ENCODE results near the gene OR8A1. TPM values are rescaled to one million over a fixed set of nuclear protein-coding genes. Genes with fewer than 3 reads are reported as not detected.

The OR8A1 gene
- total and polyA plus RNA-seq, 4 donors: not detected

DNA sequence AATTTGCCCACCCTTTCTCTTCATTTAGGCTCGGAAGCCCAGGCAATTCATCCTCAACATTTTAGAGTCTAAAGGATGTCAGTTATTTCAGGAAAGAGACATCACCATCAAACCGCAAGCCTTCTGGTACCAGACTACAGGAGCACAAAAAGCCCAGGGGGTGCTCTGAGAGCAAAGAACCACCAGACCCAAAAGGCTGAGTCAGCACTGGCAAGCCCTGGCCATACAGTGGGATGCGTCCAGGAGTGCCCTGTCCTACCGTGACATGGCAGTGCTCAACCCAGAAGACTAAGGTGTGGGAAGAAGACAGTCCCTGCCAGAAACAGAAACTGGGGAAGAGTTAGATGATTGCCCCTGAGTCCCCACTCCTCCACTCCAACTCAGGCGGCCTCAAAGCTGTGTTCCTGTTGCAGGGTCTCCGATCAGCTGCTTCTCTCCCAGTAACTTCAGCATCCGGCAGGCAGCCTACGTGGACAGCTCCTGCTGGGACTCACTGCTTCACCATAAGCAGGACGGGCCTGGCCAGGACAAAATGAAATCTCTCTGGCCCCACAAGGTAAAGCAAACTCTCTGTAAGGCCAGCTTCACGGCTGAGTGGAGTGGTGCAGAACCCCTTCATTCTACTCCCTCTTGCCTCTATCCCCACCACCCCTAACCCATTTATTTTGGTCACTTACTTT is 42.9 kb downstream of the OR8A1 start:
- 70% methylated on average over 10 of the region's 10 CpGs for WGBS
- Histone ChIP-seq H3K9ac (ENCODE audit: low read depth in 1 of 2, low read length in 2 of 2) (no peak overlapping the region), H3K27me3 (ENCODE audit: control insufficient read depth in 4 of 4, insufficient read depth in 4 of 4, low read length in 3 of 4) (no peaks in the 10 kb centered on the region), H3K27ac (ENCODE audit: low read depth in 1 of 2, low read length in 2 of 2) (no peak overlapping the region), H3K4me3 (ENCODE audit: low read depth in 1 of 3, low read length in 3 of 3) (no peak overlapping the region), H3K4me1 (ENCODE audit: control insufficient read depth in 4 of 4, insufficient read depth in 4 of 4, low read length in 3 of 4) (no peaks in the 10 kb centered on the region), H3K9me3 (ENCODE audit: control insufficient read depth in 4 of 4, low read length in 3 of 4) (no peaks in the 10 kb centered on the region), H3K36me3 (ENCODE audit: control insufficient read depth in 4 of 4, insufficient read depth in 3 of 4, low read depth in 1 of 4, low read length in 3 of 4) (no peaks in the 10 kb centered on the region)
- TF ChIP-seq, protein P1, sequence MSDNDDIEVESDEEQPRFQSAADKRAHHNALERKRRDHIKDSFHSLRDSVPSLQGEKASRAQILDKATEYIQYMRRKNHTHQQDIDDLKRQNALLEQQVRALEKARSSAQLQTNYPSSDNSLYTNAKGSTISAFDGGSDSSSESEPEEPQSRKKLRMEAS (IDR thresholded peaks at IDR 0.05): no peak
- no peak for TF ChIP-seq FOXA2 (IDR thresholded peaks at IDR 0.05)
- no peak for TF ChIP-seq NR2F2 (IDR thresholded peaks at IDR 0.05)
- no peak for TF ChIP-seq GABPA (IDR thresholded peaks at IDR 0.05 in 1 of 2, conservative IDR thresholded peaks at IDR 0.05 in 1 of 2)
- TF ChIP-seq FOXA1 (IDR thresholded peaks at IDR 0.05): no peak
- TF ChIP-seq RXRA (IDR thresholded peaks at IDR 0.05): no peak
- no peak for TF ChIP-seq RAD21 (IDR thresholded peaks at IDR 0.05)
- TF ChIP-seq EGR1 (IDR thresholded peaks at IDR 0.05; ENCODE audit: low read depth in 2 of 2): no peak
- TF ChIP-seq TAF1 (conservative IDR thresholded peaks at IDR 0.05): no peak
- TF ChIP-seq SP1 (IDR thresholded peaks at IDR 0.05): no peak
- DNase-seq (ENCODE audit: low spot score): no peak

DNA sequence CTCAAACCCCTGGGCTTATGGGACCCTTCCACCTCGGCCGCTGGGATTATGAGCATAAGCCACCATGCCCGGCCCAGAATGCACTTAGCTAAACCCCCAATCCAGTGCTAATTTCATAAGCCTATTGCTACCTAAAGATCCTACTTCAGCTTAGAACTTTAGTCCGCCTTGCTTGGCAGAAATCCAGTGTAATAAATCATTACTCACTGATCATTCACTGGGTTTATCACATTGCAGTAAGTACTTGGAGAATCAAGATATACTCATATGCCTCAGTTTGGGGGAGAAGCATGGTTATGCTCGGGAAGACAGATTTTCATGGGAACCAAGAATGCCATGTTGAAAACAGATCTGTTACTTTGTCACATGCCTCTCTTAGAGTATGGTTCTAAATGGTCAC is 49.1 kb downstream of the OR8A1 start:
- Histone ChIP-seq H3K27ac (ENCODE audit: low read depth in 1 of 2, low read length in 2 of 2) (no peak overlapping the region), H3K27me3 (ENCODE audit: control insufficient read depth in 4 of 4, insufficient read depth in 4 of 4, low read length in 3 of 4) (peaks cover 0 to 3% (median 1%) of the 10 kb centered on the region in 4 donors), H3K36me3 (ENCODE audit: control insufficient read depth in 4 of 4, insufficient read depth in 3 of 4, low read depth in 1 of 4, low read length in 3 of 4) (no peaks in the 10 kb centered on the region), H3K4me3 (ENCODE audit: low read depth in 1 of 3, low read length in 3 of 3) (no peak overlapping the region), H3K4me1 (ENCODE audit: control insufficient read depth in 4 of 4, insufficient read depth in 4 of 4, low read length in 3 of 4) (peaks cover 0 to 14% (median 7%) of the 10 kb centered on the region in 4 donors), H3K9me3 (ENCODE audit: control insufficient read depth in 4 of 4, low read length in 3 of 4) (no peaks in the 10 kb centered on the region), H3K9ac (ENCODE audit: low read depth in 1 of 2, low read length in 2 of 2) (no peak overlapping the region)
- TF ChIP-seq NR2F2 (IDR thresholded peaks at IDR 0.05) (no peak), YY1 (IDR thresholded peaks at IDR 0.05) (no peak), SP1 (IDR thresholded peaks at IDR 0.05) (no peak), FOXA2 (IDR thresholded peaks at IDR 0.05) (no peak), RAD21 (IDR thresholded peaks at IDR 0.05) (no peak), GABPA (IDR thresholded peaks at IDR 0.05 in 1 of 2, conservative IDR thresholded peaks at IDR 0.05 in 1 of 2) (no peak), JUND (IDR thresholded peaks at IDR 0.05) (no peak), FOXA1 (IDR thresholded peaks at IDR 0.05) (no peak), TAF1 (conservative IDR thresholded peaks at IDR 0.05) (no peak), HNF4A (conservative IDR thresholded peaks at IDR 0.05) (no peak)
- TF ChIP-seq, protein P2, sequence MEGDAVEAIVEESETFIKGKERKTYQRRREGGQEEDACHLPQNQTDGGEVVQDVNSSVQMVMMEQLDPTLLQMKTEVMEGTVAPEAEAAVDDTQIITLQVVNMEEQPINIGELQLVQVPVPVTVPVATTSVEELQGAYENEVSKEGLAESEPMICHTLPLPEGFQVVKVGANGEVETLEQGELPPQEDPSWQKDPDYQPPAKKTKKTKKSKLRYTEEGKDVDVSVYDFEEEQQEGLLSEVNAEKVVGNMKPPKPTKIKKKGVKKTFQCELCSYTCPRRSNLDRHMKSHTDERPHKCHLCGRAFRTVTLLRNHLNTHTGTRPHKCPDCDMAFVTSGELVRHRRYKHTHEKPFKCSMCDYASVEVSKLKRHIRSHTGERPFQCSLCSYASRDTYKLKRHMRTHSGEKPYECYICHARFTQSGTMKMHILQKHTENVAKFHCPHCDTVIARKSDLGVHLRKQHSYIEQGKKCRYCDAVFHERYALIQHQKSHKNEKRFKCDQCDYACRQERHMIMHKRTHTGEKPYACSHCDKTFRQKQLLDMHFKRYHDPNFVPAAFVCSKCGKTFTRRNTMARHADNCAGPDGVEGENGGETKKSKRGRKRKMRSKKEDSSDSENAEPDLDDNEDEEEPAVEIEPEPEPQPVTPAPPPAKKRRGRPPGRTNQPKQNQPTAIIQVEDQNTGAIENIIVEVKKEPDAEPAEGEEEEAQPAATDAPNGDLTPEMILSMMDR (IDR thresholded peaks at IDR 0.05; ENCODE audit: low read depth, low read length, missing input control): no peak
- TF ChIP-seq, protein P1 (IDR thresholded peaks at IDR 0.05): no peak
- TF ChIP-seq, protein P3, sequence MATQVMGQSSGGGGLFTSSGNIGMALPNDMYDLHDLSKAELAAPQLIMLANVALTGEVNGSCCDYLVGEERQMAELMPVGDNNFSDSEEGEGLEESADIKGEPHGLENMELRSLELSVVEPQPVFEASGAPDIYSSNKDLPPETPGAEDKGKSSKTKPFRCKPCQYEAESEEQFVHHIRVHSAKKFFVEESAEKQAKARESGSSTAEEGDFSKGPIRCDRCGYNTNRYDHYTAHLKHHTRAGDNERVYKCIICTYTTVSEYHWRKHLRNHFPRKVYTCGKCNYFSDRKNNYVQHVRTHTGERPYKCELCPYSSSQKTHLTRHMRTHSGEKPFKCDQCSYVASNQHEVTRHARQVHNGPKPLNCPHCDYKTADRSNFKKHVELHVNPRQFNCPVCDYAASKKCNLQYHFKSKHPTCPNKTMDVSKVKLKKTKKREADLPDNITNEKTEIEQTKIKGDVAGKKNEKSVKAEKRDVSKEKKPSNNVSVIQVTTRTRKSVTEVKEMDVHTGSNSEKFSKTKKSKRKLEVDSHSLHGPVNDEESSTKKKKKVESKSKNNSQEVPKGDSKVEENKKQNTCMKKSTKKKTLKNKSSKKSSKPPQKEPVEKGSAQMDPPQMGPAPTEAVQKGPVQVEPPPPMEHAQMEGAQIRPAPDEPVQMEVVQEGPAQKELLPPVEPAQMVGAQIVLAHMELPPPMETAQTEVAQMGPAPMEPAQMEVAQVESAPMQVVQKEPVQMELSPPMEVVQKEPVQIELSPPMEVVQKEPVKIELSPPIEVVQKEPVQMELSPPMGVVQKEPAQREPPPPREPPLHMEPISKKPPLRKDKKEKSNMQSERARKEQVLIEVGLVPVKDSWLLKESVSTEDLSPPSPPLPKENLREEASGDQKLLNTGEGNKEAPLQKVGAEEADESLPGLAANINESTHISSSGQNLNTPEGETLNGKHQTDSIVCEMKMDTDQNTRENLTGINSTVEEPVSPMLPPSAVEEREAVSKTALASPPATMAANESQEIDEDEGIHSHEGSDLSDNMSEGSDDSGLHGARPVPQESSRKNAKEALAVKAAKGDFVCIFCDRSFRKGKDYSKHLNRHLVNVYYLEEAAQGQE (IDR thresholded peaks at IDR 0.05): no peak
- TF ChIP-seq, protein P4, sequence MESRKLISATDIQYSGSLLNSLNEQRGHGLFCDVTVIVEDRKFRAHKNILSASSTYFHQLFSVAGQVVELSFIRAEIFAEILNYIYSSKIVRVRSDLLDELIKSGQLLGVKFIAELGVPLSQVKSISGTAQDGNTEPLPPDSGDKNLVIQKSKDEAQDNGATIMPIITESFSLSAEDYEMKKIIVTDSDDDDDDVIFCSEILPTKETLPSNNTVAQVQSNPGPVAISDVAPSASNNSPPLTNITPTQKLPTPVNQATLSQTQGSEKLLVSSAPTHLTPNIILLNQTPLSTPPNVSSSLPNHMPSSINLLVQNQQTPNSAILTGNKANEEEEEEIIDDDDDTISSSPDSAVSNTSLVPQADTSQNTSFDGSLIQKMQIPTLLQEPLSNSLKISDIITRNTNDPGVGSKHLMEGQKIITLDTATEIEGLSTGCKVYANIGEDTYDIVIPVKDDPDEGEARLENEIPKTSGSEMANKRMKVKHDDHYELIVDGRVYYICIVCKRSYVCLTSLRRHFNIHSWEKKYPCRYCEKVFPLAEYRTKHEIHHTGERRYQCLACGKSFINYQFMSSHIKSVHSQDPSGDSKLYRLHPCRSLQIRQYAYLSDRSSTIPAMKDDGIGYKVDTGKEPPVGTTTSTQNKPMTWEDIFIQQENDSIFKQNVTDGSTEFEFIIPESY (IDR thresholded peaks at IDR 0.05): no peak
- 78% methylated on average over 5 of the region's 5 CpGs for WGBS
- no peak for DNase-seq (ENCODE audit: low spot score)
